H1 (cell line): Measurements from ENCODE around the gene GASK1B.

ENCODE experiments used
- ATF3 ChIP-seq: IDR thresholded peaks from 2 replicates; pipeline ENCODE4 v1.6.1; 2011; ENCODE audit warnings: low read depth, mild to moderate bottlenecking, low read length; ENCODE audit not compliant: insufficient read depth
- CREB1 ChIP-seq: IDR thresholded peaks from 2 replicates; pipeline ENCODE4 v1.6.1; 2012; ENCODE audit warnings: inconsistent platforms
- CTCF ChIP-seq, 3 experiments: IDR thresholded peaks; 1 replicate in 2 of 3; 2 replicates in 1 of 3; pipeline versions ENCODE4 v1.5.1 to v1.6.1; 2011; ENCODE audit warnings: low read length in 3 of 3, mild to moderate bottlenecking in 3 of 3, inconsistent platforms in 2 of 3, low read depth in 1 of 3, moderate library complexity in 1 of 3; ENCODE audit not compliant: insufficient read depth in 1 of 3; ENCODE audit errors: control extremely low read depth in 1 of 3
- EP300 ChIP-seq, 2 experiments: IDR thresholded peaks; 1 replicate in 1 of 2; 2 replicates in 1 of 2; pipeline ENCODE4 v1.6.1; 2011 to 2012; ENCODE audit warnings: low read depth in 2 of 2, low read length in 2 of 2, mild to moderate bottlenecking in 2 of 2, borderline replicate concordance in 1 of 2, inconsistent platforms in 1 of 2, moderate library complexity in 1 of 2
- RAD21 ChIP-seq, 2 experiments: IDR thresholded peaks in 1 of 2; conservative IDR thresholded peaks in 1 of 2; 2 replicates each; pipeline ENCODE4 v1.6.1; 2011; ENCODE audit warnings: low read depth in 2 of 2, low read length in 2 of 2, improper control_type of control experiment in 1 of 2, inconsistent platforms in 1 of 2, mild to moderate bottlenecking in 1 of 2, moderate library complexity in 1 of 2
- SRF ChIP-seq: IDR thresholded peaks from 2 replicates; pipeline ENCODE4 v1.6.1; 2011; ENCODE audit warnings: mild to moderate bottlenecking, low read depth, low read length, moderate library complexity
- SUZ12 ChIP-seq: fragments of 200-600 bp; sonication (generic); IDR thresholded peaks from 2 replicates; pipeline ENCODE4 v1.6.1; 2012; ENCODE audit warnings: mild to moderate bottlenecking, inconsistent platforms, low read length, moderate library complexity, mixed read lengths

GRCh38 chr4:158192439-158193158 lies 19.8 kb upstream of the GASK1B start:
- no peak for TF ChIP-seq SRF
- TF ChIP-seq ATF3, result no peak
- no peak for TF ChIP-seq SUZ12
- TF ChIP-seq CREB1, result no peak
- no peak for TF ChIP-seq CTCF (IDR thresholded peaks at IDR 0.05; ENCODE audit: control extremely low read depth in 1 of 3, insufficient read depth in 1 of 3, low read depth in 1 of 3, low read length in 3 of 3)
- no peak for TF ChIP-seq EP300 (IDR thresholded peaks at IDR 0.05; ENCODE audit: borderline replicate concordance in 1 of 2, low read depth in 2 of 2, low read length in 2 of 2)
- TF ChIP-seq RAD21 (IDR thresholded peaks at IDR 0.05 in 1 of 2, conservative IDR thresholded peaks at IDR 0.05 in 1 of 2; ENCODE audit: low read depth in 2 of 2, low read length in 2 of 2), result no peak
